SU-DHL-6 (cell line): ENCODE data around the gene POU2AF3.

Experiments used
- H2AFZ ChIP-seq: fragments of 200-600 bp; sonication (generic); 2 replicates; pipeline ENCODE4 v1.6.1; 2014; ENCODE audit warnings: low read depth, mild to moderate bottlenecking, moderate library complexity, mixed read lengths, antibody characterized with exemption, low read length; ENCODE audit not compliant: severe bottlenecking
- H3F3A ChIP-seq: fragments of 200-600 bp; shearing (Covaris generic); 2 replicates; pipeline ENCODE4 v1.6.0; 2016; ENCODE audit warnings: antibody characterized with exemption, mild to moderate bottlenecking; ENCODE audit not compliant: insufficient read depth
- H3K27ac ChIP-seq: fragments of 200-600 bp; sonication (generic); 2 replicates; pipeline ENCODE4 v1.5.1; 2016; ENCODE audit warnings: low read depth, mild to moderate bottlenecking, low read length, moderate library complexity, mixed read lengths
- H3K27me3 ChIP-seq: fragments of 200-600 bp; sonication (generic), shearing (Covaris generic); 2 replicates; pipeline ENCODE4 v1.6.0; 2014; ENCODE audit warnings: mild to moderate bottlenecking, low read length
- H3K36me3 ChIP-seq: fragments of 200-600 bp; sonication (generic); 2 replicates; pipeline ENCODE4 v1.6.1; 2014; ENCODE audit warnings: mild to moderate bottlenecking, low read length, mixed read lengths
- H3K4me2 ChIP-seq: fragments of 300-600, 200-600 bp; shearing (Covaris generic), sonication (generic); 2 replicates; pipeline ENCODE4 v1.6.0; 2014; ENCODE audit warnings: low read length, low read depth, mild to moderate bottlenecking; ENCODE audit not compliant: poor library complexity, severe bottlenecking
- H3K4me3 ChIP-seq: fragments of 200-600 bp; sonication (generic); 2 replicates; pipeline ENCODE4 v1.5.1; 2014; ENCODE audit warnings: antibody characterized with exemption, low read length, mild to moderate bottlenecking, mixed read lengths; ENCODE audit not compliant: insufficient read depth, poor library complexity, severe bottlenecking
- H3K79me2 ChIP-seq: fragments of 200-600 bp; sonication (generic); 2 replicates; pipeline ENCODE4 v1.6.1; 2014; ENCODE audit warnings: mild to moderate bottlenecking, low read length, moderate library complexity; ENCODE audit not compliant: insufficient read depth
- H3K9ac ChIP-seq: fragments of 200-600 bp; sonication (generic); 2 replicates; pipeline ENCODE4 v1.7.0; 2014; ENCODE audit warnings: mild to moderate bottlenecking, low read length
- H3K9me2 ChIP-seq: fragments of 200-600 bp; sonication (generic); replicated peaks from 2 replicates; pipeline ENCODE4 v1.6.1; 2014; ENCODE audit warnings: low read length; ENCODE audit not compliant: insufficient read depth
- H3K9me3 ChIP-seq: fragments of 200-600 bp; sonication (generic); 2 replicates; pipeline ENCODE4 v1.6.1; 2014; ENCODE audit warnings: low read length, mixed read lengths; ENCODE audit not compliant: insufficient read depth
- H4K20me1 ChIP-seq: fragments of 200-600 bp; sonication (generic); 2 replicates; pipeline ENCODE4 v1.6.1; 2014; ENCODE audit warnings: low read depth, mild to moderate bottlenecking, antibody characterized with exemption, low read length, moderate library complexity, mixed read lengths
- EZH2phosphoT487 ChIP-seq: fragments of 200-600 bp; sonication (generic), shearing (Covaris generic); conservative IDR thresholded peaks from 2 replicates; pipeline ENCODE4 v1.6.1; 2018; ENCODE audit warnings: mild to moderate bottlenecking, antibody characterized with exemption, low read length, moderate library complexity, mixed read lengths
- TF ChIP-seq, protein P1 (sequence below): fragments of 200-600 bp; sonication (generic); IDR thresholded peaks from one replicate; pipeline ENCODE4 v1.5.1; 2017; ENCODE audit warnings: antibody characterized with exemption, mild to moderate bottlenecking, low read length, moderate library complexity; ENCODE audit not compliant: insufficient read depth, poor library complexity, severe bottlenecking

POU2AF3 gene

DNA sequence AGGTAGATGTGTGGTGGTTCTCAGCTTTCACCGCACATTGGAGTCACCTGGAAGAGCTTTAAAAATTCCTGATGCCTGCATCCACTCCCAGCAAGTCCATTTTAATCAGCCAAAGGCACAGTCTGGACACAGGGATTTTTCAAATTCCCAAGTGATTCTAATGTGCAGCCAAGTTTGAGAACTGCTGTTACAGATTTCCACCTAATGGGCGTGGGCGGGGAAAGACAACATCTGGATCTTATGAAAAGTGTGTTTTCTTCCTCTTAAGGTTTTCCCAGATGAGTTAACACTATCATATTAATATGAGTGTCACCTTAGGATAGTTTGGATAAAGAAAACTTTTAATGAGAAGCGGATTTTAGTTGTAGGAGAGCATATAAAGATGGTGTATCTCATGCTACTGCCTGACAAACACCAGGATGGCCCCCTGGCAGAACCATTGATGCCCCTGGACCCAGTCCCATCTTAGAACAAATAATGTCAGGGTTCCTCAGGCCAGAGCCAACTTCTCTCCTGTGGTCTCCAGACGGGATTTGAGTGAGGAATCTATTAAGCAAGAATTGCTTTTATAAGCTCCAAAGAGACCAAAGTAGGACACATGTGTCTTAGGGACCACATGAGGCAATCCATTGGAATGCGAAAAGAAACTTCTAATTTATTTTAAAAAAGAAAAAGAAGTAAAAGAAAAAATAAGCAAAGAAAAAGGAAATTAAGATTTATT is 48.8 kb downstream of the POU2AF3 start:
- H3K9ac ChIP-seq = no peak overlapping the region
- H3K79me2 ChIP-seq = no peaks in the 10 kb centered on the region
- H3K27me3 ChIP-seq = no peaks in the 10 kb centered on the region
- no peak overlapping the region for H3K27ac ChIP-seq
- no peak overlapping the region for H2AFZ ChIP-seq
- H3K9me2 ChIP-seq = no peaks in the 10 kb centered on the region
- H3F3A ChIP-seq = peaks cover 56% of the 10 kb centered on the region
- no peaks in the 10 kb centered on the region for H3K9me3 ChIP-seq
- H4K20me1 ChIP-seq = no peaks in the 10 kb centered on the region
- H3K4me2 ChIP-seq = no peak overlapping the region
- TF ChIP-seq, protein P1, sequence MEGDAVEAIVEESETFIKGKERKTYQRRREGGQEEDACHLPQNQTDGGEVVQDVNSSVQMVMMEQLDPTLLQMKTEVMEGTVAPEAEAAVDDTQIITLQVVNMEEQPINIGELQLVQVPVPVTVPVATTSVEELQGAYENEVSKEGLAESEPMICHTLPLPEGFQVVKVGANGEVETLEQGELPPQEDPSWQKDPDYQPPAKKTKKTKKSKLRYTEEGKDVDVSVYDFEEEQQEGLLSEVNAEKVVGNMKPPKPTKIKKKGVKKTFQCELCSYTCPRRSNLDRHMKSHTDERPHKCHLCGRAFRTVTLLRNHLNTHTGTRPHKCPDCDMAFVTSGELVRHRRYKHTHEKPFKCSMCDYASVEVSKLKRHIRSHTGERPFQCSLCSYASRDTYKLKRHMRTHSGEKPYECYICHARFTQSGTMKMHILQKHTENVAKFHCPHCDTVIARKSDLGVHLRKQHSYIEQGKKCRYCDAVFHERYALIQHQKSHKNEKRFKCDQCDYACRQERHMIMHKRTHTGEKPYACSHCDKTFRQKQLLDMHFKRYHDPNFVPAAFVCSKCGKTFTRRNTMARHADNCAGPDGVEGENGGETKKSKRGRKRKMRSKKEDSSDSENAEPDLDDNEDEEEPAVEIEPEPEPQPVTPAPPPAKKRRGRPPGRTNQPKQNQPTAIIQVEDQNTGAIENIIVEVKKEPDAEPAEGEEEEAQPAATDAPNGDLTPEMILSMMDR = no peak
- no peak for TF ChIP-seq EZH2phosphoT487
- H3K4me3 ChIP-seq = no peak overlapping the region
- 0 out of 2 replicates have a peak, but pooled peaks cover 6% of the 10 kb centered on the region for H3K36me3 ChIP-seq

DNA sequence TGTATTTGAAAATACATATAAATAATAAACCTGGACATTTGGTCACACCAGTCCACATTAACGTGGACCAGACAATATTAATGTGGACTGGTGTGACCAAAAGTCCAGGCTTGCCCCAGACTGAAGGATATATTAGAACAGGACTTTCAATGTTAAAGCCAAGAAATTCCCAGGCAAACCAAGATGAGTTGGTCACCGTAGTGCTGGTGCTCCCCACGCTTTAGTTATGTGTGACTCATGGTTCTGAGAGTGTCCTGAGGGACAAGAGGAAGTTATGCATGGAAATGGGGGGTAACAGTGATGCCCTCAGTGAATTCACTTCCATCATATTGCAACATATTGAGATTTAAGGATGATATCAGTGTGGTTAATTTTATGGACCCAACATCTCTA is 49.4 kb downstream of the POU2AF3 start:
- Histone ChIP-seq H3K79me2 (no peaks in the 10 kb centered on the region), H3K4me3 (no peak overlapping the region), H3K9me2 (no peaks in the 10 kb centered on the region), H3K9ac (no peak overlapping the region), H3F3A (peaks cover 59% of the 10 kb centered on the region), H3K9me3 (no peaks in the 10 kb centered on the region), H3K27ac (no peak overlapping the region), H3K36me3 (0 out of 2 replicates have a peak, but pooled peaks cover 7% of the 10 kb centered on the region), H3K4me2 (no peak overlapping the region), H2AFZ (no peak overlapping the region), H4K20me1 (no peaks in the 10 kb centered on the region), H3K27me3 (no peaks in the 10 kb centered on the region)
- TF ChIP-seq EZH2phosphoT487 = no peak
- TF ChIP-seq, protein P1 = no peak

DNA sequence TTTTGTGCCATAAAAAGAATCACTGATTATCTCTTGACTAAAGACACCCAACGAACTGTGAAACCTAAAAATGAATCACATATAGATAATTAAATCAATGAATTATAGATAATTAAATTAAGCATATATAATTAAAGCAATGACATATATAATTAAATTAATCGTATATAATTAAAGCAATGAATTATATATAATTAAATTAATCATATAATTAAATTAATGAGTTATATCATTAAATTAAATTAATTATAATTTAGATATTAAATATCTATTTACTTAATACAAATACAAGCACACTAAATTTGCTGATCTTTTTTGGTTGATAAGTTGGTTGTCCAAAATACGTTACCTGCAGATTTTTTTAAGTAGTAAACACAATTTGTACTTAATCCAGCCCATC is 49.8 kb downstream of the POU2AF3 start:
- Histone ChIP-seq H3K9ac (no peak overlapping the region), H3K27me3 (no peaks in the 10 kb centered on the region), H3K36me3 (0 out of 2 replicates have a peak, but pooled peaks cover 7% of the 10 kb centered on the region), H3K27ac (no peak overlapping the region), H3F3A (peaks cover 59% of the 10 kb centered on the region), H2AFZ (no peak overlapping the region), H3K9me3 (no peaks in the 10 kb centered on the region), H3K4me2 (no peak overlapping the region), H3K79me2 (no peaks in the 10 kb centered on the region), H3K9me2 (no peaks in the 10 kb centered on the region), H3K4me3 (no peak overlapping the region), H4K20me1 (no peaks in the 10 kb centered on the region)
- TF ChIP-seq, protein P1 = no peak
- TF ChIP-seq EZH2phosphoT487 = no peak
